ENCODE measurements around the gene NECAB2.

DNA sequence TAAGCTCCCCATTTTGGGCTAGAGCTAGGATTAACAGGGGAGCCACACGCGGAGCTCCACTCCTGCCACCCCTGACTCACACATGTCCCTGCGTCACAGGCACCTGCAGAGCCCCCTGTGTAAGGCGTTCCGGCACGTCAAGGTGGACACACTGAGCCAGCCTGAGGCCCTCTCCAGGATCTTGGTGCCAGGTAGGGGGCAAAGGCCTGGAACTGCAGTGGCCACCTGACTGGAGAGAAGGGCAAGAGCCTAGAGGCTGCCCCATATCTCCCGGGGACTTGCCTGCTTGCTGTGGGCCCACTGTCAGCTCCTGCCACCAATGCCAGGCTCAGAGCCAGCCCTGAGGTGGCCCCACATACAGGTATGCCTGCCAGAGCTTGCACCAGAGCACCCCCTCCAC is 33.7 kb downstream of the NECAB2 start:
- TF ChIP-seq, protein P1, sequence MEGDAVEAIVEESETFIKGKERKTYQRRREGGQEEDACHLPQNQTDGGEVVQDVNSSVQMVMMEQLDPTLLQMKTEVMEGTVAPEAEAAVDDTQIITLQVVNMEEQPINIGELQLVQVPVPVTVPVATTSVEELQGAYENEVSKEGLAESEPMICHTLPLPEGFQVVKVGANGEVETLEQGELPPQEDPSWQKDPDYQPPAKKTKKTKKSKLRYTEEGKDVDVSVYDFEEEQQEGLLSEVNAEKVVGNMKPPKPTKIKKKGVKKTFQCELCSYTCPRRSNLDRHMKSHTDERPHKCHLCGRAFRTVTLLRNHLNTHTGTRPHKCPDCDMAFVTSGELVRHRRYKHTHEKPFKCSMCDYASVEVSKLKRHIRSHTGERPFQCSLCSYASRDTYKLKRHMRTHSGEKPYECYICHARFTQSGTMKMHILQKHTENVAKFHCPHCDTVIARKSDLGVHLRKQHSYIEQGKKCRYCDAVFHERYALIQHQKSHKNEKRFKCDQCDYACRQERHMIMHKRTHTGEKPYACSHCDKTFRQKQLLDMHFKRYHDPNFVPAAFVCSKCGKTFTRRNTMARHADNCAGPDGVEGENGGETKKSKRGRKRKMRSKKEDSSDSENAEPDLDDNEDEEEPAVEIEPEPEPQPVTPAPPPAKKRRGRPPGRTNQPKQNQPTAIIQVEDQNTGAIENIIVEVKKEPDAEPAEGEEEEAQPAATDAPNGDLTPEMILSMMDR (IDR thresholded peaks at IDR 0.05), result no peak
- TF ChIP-seq POLR2AphosphoS5 (IDR thresholded peaks at IDR 0.05; ENCODE audit: insufficient read depth in 1 of 2, low read depth in 1 of 2), result no peak

All from vagina (tissue), 2 donors.